ENCODE results near the gene SRSF8.

SRSF8 gene

DNA sequence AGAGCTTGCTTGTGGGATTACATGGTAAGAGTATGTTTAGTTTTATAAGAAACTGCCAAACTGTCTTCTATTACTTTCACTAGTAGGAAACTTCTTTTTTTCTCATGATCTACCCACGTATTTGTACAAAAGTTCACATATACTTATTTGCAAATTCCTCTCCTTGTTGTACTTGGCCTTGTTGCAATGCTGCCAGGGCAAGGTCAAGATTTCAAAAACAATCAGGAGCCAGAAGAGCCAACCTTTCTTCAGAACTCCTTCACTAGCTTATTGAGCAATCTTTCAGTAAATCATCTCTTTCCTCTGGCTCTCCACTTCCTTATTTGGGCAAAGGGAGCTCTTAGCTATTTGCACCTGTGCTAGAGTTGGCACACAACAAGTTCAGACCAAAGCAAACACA lies 9.7 kb downstream of the SRSF8 start:
- Histone ChIP-seq H3K4me1 (ENCODE audit: control insufficient read depth, low read length) (peaks cover 12% of the 10 kb centered on the region), H3K4me2 (ENCODE audit: low read length) (0 out of 2 replicates have a peak overlapping the region, but pooled peaks have one; percentile 10)
- no peak for TF ChIP-seq EZH2phosphoT487 (IDR thresholded peaks at IDR 0.05; ENCODE audit: borderline replicate concordance, low read length)
- TF ChIP-seq, protein P1, sequence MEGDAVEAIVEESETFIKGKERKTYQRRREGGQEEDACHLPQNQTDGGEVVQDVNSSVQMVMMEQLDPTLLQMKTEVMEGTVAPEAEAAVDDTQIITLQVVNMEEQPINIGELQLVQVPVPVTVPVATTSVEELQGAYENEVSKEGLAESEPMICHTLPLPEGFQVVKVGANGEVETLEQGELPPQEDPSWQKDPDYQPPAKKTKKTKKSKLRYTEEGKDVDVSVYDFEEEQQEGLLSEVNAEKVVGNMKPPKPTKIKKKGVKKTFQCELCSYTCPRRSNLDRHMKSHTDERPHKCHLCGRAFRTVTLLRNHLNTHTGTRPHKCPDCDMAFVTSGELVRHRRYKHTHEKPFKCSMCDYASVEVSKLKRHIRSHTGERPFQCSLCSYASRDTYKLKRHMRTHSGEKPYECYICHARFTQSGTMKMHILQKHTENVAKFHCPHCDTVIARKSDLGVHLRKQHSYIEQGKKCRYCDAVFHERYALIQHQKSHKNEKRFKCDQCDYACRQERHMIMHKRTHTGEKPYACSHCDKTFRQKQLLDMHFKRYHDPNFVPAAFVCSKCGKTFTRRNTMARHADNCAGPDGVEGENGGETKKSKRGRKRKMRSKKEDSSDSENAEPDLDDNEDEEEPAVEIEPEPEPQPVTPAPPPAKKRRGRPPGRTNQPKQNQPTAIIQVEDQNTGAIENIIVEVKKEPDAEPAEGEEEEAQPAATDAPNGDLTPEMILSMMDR (IDR thresholded peaks at IDR 0.05; ENCODE audit: low read depth, low read length, poor library complexity, severe bottlenecking), result no peak

DNA sequence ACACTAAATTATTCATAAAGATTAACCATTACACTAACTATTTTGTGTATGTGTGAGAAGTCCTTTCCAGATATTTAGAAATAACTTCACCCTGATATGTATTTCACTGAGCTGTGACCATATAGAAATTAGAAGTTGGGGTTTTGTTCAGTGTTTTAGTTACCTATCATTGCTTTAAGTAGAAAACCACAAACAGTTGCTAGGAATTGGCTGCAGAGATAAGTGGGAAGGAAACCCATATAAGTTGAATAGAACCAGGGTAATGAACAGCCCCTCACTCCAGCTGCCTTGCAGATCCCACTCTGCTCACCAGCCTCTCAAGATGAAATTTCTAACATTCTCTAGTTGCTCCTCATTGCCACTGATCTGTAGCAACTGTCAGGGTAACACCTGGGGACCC lies 10.3 kb downstream of the SRSF8 start:
- no peak overlapping the region for H3K4me3 ChIP-seq (ENCODE audit: low read length)
- no peaks in the 10 kb centered on the region for H3F3A ChIP-seq (ENCODE audit: control insufficient read depth, insufficient read depth)
- no peaks in the 10 kb centered on the region for H4K20me1 ChIP-seq (ENCODE audit: control insufficient read depth, insufficient read depth, low read depth, low read length)
- H3K79me2 ChIP-seq (ENCODE audit: control insufficient read depth, low read length), result no peaks in the 10 kb centered on the region
- no peaks in the 10 kb centered on the region for H3K9me3 ChIP-seq (ENCODE audit: control insufficient read depth, insufficient read depth, low read length)
- H3K27me3 ChIP-seq (ENCODE audit: control insufficient read depth, low read length), result no peaks in the 10 kb centered on the region
- H3K4me1 ChIP-seq (ENCODE audit: control insufficient read depth, low read length), result peaks cover 12% of the 10 kb centered on the region
- no peaks in the 10 kb centered on the region for H3K9me2 ChIP-seq (replicated peaks; ENCODE audit: control insufficient read depth, low read length)
- no peak overlapping the region for H3K4me2 ChIP-seq (ENCODE audit: low read length)
- H3K36me3 ChIP-seq (ENCODE audit: control insufficient read depth, low read length), result no peaks in the 10 kb centered on the region
- no peak overlapping the region for H3K27ac ChIP-seq (ENCODE audit: low read depth, low read length)
- TF ChIP-seq, protein P1 (IDR thresholded peaks at IDR 0.05; ENCODE audit: low read depth, low read length, poor library complexity, severe bottlenecking), result no peak
- TF ChIP-seq EZH2phosphoT487 (IDR thresholded peaks at IDR 0.05; ENCODE audit: borderline replicate concordance, low read length), result no peak

More for the DNA sequence above, 9.7 kb downstream of the SRSF8 start:
- Histone ChIP-seq H3K4me3 (ENCODE audit: low read length) (no peak overlapping the region), H3F3A (ENCODE audit: control insufficient read depth, insufficient read depth) (no peaks in the 10 kb centered on the region), H3K27ac (ENCODE audit: low read depth, low read length) (no peak overlapping the region), H4K20me1 (ENCODE audit: control insufficient read depth, insufficient read depth, low read depth, low read length) (no peaks in the 10 kb centered on the region), H3K27me3 (ENCODE audit: control insufficient read depth, low read length) (no peaks in the 10 kb centered on the region), H3K9me3 (ENCODE audit: control insufficient read depth, insufficient read depth, low read length) (no peaks in the 10 kb centered on the region), H3K9me2 (replicated peaks; ENCODE audit: control insufficient read depth, low read length) (no peaks in the 10 kb centered on the region), H3K36me3 (ENCODE audit: control insufficient read depth, low read length) (peaks cover 5% of the 10 kb centered on the region), H3K79me2 (ENCODE audit: control insufficient read depth, low read length) (peaks cover 4% of the 10 kb centered on the region)

DNA sequence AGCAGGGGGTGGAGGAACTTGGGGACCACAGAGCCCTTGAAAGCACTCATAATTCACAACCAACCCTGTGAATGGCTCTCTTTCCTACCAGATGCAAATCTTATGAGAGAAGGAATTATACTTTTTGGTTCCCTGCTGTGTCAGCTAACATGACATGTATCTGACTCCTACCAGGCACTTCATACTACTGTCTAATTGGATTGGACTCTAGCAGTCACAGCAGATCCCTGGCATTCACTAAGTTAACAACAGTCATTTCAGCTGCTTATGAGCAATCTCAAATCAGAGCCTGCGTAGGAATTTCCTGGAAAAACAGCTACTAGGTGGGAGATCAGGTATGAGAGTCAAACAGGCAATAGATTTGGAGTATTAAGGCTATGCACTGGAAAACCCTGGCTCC lies 11.8 kb downstream of the SRSF8 start:
- Histone ChIP-seq H3F3A (ENCODE audit: control insufficient read depth, insufficient read depth) (no peaks in the 10 kb centered on the region), H3K27ac (ENCODE audit: low read depth, low read length) (no peak overlapping the region), H3K9me2 (replicated peaks; ENCODE audit: control insufficient read depth, low read length) (no peaks in the 10 kb centered on the region)

More for the DNA sequence above, 11.8 kb downstream of the SRSF8 start:
- H3K9me3 ChIP-seq (ENCODE audit: control insufficient read depth, insufficient read depth, low read length), result no peaks in the 10 kb centered on the region
- no peaks in the 10 kb centered on the region for H3K79me2 ChIP-seq (ENCODE audit: control insufficient read depth, low read length)
- H3K4me3 ChIP-seq (ENCODE audit: low read length), result no peak overlapping the region
- H3K4me1 ChIP-seq (ENCODE audit: control insufficient read depth, low read length), result peaks cover 12% of the 10 kb centered on the region
- no peaks in the 10 kb centered on the region for H4K20me1 ChIP-seq (ENCODE audit: control insufficient read depth, insufficient read depth, low read depth, low read length)
- no peaks in the 10 kb centered on the region for H3K36me3 ChIP-seq (ENCODE audit: control insufficient read depth, low read length)
- H3K27me3 ChIP-seq (ENCODE audit: control insufficient read depth, low read length), result no peaks in the 10 kb centered on the region
- TF ChIP-seq, protein P1 (IDR thresholded peaks at IDR 0.05; ENCODE audit: low read depth, low read length, poor library complexity, severe bottlenecking), result no peak
- no peak for TF ChIP-seq EZH2phosphoT487 (IDR thresholded peaks at IDR 0.05; ENCODE audit: borderline replicate concordance, low read length)
- H3K4me2 ChIP-seq (ENCODE audit: low read length), result no peak overlapping the region

Data from DOHH2 (cell line).